ENCODE measurements around the gene SLC25A20.

SLC25A20 gene

DNA sequence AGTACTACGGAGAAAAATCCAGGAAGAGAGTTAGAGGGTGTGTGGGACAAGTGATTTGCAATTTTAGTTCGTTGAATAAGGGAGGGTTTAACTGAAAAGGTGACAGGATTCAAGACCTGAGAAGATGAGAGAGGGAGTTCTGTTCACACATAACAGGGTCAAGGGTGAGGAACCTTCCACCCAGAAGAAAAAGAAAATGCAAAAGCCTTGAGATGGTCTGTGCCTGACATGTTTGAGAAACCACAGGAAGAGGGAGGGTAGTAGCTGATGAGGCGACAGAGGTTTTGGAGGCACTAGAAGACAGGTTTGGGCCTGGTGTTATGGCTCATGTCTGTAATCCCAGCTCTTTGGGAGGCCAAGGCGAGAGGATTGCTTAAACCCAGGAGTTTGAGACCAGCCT lies 591 bp upstream of the SLC25A20 start:
- no peak for DNase-seq (ENCODE audit: low read depth, low spot score)

DNA sequence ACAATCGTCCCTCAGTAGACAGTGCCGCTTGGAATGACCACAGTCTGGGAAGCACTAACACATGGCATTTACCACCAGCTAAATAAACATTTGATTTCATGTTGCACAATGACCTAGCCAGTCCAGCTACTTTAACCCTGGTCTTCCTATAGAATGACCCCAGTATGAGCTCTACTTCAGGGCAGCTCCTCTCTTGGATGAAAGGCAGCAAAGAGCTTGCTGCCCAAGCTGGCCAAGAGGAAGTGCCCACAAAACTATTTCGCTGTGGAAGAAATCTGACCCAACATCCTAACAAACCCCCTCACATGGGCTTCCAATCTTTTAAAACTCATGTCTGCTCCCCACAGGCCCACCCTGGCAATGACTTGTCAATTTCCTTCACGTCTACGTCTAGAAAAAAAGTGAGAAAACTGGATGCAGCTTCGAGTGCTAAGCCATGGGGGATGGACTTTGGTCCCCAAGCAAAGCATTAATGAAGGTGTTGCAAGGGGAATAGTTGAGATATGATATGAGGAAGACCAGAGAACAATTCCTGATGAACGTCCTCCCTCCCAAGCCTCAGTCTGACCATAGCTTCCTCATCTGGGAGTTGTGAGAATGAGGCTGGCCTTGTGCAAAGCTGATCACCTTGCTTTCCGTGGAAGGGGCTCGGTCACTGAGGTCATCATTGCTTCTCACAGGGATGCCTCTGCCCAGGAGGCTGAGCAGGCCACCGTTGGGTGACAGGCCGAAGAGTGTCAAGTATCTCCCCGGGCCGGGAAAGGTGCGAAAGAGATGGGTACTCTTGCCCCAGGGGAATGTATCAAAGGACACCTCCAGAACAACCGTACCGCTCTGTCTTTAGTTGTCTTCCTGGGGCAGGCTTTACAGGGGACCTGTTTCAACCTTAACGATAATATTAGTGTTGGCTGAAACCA lies 964 bp downstream of the SLC25A20 start:
- DNase-seq (ENCODE audit: low read depth, low spot score) = peak; percentile 11

DNA sequence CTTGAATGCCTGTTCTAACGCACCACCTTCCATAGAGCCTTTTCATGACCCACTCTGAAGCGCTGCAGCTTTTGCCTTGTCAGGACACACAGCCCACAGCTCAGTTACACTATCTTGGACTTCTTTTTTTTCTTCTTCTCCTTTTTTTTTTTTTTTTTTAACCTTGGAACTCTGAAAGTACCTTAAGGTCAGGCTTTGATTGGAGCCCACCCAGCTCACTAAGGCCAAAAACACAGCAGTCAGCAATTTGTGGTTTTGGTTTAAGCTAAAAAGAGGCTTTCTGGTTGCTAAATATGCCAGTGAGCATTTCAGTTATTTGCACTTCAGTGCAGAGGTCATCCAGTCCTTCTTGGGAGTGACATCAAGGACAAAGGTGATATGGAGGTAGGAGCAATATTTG lies 1.7 kb downstream of the SLC25A20 start:
- DNase-seq (ENCODE audit: low read depth, low spot score) = peak; percentile 44

DNA sequence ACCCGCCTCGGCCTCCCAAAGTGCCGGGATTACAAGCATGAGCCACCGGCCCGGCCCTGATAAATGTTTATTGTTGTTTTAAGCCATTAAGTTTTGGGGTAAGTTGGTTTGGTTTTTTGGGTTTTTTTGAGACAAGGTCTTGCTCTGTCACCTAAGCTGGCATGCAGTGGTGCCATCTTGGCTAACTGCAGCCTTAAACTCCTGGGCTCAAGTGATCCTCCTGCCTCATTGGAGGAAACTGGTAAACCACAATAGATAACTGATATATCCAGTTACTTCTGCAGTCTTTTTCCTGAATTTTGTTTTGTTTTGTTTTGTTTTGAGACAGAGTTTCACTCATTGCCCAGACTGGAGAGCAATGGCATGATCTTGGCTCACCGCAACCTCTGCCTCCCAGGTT lies 4.2 kb downstream of the SLC25A20 start:
- DNase-seq (ENCODE audit: low read depth, low spot score) = no peak

DNA sequence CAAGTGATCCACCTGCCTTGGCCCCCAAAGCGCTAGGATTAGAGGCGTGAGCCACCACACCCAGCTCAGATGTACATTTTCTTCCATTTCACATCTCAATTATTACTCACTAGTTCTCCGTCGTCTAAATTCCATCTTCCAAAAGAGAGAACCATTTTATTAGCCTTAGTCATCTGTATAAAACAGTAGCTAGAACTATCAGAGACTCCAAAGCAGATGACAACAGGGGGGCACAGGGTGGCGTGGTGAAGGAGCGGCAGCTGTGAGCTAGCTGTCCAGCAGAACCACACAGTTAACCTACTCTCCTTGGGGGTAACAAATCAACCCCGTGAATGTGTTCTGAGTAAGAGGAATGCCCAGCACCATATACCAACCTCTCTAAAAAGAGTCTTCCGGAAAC lies 7.1 kb downstream of the SLC25A20 start:
- peak; percentile 4 for DNase-seq (ENCODE audit: low read depth, low spot score)

DNA sequence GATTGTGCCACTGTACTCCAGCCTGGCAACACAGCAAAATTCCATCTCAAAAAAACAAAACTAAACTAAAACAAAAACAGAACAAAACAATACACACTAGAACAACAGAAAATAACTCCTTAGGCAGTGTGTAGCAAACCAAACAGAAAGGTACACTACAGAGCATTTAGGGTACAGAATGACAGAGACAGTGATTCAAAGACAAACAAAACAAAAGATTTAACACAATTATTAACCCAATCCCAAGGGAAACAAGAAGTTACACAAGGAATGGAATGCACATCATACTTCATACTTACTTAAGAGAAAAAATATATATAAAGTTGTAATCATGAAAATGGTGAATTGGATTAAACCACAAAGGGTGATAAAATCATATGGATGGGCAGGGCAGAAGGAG lies 12.9 kb downstream of the SLC25A20 start:
- DNase-seq (ENCODE audit: low read depth, low spot score) = no peak

DNA sequence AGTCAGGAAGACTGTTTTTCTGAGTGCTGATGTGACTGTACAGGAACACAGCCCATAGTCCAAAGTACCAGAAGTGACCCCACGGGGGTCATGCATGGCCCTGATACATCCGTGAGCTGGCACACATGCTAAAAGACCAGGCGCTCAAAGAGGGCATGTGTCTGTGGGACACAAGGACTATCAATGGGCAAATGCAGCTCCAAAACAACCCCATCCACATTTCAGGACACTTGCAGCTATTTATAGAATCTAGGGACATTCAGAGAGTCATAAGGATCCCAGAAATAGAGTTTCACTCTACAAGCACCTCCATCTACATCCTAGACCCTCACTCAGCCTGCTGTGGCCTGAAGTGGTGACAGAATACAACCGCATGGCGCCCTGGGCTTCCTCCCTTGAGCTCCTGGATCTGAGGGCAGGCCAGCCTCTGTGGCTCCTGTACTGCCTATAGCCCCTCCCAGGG lies 17.0 kb downstream of the SLC25A20 start:
- DNase-seq (ENCODE audit: low read depth, low spot score) = no peak

DNA sequence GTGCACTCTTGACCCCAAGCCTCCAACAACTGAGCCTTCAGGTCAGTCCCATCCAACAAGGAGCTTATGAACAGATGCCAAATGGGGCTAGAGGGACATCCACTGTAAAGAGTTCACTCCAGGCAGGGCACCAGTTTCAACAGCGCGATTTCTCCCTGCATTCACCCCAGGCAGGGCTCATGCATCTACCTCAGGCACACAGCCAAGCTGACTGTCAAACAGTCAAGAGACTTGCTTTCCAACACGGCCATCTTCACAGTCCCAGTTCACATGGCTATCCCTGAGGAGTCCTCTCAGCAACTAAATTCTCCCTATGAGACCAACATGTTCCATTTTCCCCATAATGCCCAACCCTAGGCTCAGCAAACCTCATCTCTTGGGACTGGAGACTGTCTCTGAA lies 17.7 kb downstream of the SLC25A20 start:
- no peak for DNase-seq (ENCODE audit: low read depth, low spot score)

DNA sequence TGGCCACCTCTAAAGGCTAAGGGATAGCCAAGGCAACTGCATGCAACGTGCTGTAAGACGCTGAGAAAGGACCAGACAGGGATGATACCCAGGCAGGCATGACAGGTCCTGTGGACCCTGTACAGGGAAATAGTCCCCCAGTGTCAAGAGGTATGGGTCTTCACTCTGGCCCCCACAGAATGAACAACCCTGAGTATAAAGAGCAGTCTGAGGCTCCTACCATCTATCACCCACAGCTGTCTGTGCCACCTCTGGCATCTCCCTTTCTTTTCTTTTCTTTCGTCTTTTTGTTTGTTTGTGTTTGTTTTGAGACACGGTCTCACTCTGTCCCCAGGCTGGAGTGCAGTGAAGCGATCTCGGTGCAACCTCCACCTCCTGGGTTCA lies 18.7 kb downstream of the SLC25A20 start:
- DNase-seq (ENCODE audit: low read depth, low spot score) = no peak

DNA sequence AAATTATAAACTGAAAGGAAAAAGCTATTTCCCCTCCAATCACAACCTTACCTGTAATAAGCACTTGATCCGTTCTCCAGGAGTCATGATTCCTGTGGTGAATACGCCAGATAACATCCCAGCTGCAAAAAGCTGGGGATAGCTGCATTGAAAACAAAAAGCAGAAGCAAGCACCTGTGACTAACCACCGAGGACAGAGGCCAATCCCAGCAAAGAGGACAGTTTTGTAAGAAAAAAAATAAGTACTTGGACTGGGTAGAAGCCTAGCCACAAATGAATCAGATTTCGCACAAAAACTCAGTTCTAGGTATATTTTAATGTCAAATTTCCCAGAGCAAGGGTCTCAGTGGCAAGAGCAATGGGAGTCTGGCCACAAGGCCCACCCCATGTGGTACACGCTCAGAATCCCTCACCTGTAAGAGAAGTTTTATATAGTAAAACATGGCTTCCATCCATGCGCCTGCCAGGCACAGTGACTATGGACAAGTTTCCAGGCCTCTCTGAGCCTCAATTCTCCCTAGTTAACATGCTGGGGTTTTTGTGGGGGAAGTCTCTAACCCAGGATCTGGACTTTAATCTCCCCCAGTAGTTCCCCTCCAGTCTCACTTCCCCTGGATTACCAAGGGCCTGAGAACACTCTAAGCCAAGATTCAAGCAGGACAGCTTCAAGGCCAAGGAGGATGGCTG lies 19.2 kb downstream of the SLC25A20 start:
- no peak for DNase-seq (ENCODE audit: low read depth, low spot score)

DNA sequence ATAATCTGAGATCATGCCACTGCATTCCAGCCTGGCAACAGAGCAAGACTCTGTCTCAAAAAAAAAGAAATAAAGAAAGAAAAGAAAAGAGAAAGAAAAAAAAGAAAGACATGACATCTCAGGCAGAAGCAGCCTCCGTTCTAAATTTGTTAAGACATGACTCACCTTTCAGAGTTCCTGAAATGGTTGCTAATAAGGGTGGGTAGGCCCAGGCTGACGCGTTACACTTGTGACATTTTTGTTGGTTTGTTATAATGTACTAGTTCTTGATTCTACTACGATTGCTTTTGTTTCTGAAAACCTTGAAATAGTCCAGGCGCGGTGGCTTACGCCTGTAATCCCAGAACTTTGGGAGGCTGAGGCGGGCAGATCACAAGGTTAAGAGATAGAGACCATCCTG lies 21.0 kb downstream of the SLC25A20 start:
- peak; percentile 28 for DNase-seq (ENCODE audit: low read depth, low spot score)

DNA sequence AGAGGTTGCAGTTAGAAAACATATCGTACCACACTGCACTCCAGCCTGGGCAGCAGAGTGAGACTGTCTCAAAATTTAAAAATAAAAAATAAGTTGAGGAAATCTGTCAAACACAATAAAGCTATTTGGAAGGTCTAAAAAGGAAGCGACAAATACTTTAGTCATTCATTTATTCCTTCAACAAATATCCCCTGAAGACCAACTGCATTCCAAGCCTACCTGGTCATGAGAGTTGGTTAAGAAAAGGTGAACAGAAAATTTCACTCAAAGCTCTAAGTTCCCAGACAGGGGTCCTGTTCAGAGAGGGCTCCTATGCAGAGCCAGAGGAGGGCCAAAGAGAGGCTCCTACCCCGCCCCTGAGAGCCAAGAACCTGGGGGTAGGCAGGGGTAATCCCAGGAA lies 35.6 kb downstream of the SLC25A20 start:
- no peak for DNase-seq (ENCODE audit: low read depth, low spot score)

DNA sequence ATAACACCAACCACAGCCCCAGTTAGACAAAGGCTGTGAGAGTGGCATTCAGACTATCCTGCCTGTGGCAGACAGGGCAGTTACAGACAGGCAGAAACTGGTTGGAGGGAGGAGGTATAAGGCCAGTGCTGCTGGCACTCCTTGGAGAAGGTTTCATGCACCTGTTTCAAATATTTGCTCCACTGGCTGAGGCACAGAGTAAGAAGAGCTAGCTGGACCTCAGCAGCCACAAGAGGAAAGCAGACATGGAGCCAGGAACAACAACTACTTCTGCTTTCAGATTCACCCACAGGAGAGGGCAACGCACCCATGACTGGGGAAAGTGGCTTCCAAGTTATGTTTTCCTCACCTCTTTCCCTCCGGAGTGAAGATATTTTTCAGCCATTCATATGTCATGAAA lies 39.5 kb downstream of the SLC25A20 start:
- no peak for DNase-seq (ENCODE audit: low read depth, low spot score)

DNA sequence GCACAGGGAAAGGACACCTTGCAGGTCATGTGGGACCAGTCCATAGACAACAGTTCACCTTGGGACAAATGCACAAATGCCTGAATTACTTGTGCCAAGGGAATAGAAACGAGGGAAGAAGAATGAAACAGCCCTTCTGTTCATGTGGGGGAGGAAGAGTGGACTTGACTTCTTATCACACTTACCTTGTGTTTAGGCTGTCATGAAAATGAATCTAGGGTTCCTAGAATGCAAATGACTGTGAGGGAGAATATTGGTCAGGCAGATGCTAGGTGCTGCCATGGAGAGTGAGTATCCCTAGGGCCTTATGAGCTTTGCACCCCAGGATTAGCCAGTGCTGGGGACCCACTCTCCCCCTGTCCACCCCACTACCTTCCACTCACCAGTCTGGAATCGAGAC lies 40.0 kb downstream of the SLC25A20 start:
- DNase-seq (ENCODE audit: low read depth, low spot score) = no peak

DNA sequence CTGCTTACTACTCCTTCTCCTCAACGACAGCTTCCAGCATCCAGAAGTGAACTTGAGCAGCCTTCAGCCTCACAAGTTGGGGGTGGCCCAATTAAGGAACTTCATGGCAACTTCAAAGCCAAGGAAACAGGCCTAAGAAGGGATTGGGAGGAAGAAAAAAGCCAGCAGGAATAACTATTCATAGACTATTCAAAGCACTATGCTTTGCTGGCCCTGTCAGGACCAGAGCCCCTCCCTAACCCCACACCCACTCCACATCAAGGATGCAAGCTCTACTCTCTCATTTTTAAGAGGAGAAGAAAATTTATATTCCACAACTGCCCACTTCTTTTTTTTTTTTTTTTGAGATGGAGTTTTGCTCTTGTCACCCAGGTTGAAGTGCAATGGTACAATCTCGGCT lies 41.0 kb downstream of the SLC25A20 start:
- no peak for DNase-seq (ENCODE audit: low read depth, low spot score)

DNA sequence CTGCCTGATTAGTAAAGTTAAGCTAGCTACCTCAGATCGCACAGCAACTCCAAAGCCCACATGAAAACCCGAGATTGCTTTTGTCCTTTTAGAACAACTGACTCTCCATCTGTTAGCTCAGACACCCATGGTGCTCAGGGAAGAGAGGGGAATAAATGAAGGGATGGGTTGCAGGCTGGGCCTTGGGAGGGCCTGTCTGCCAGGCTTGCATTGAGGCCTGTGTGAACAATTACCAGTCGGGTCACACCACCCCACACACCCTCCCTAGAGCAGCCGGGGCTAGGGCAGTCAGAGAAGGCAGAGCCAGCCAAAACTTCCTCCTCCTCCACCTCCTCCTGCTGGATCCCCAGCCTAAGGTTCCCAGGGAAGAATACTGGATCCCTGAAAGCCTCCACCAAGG lies 42.2 kb downstream of the SLC25A20 start:
- no peak for DNase-seq (ENCODE audit: low read depth, low spot score)

DNA sequence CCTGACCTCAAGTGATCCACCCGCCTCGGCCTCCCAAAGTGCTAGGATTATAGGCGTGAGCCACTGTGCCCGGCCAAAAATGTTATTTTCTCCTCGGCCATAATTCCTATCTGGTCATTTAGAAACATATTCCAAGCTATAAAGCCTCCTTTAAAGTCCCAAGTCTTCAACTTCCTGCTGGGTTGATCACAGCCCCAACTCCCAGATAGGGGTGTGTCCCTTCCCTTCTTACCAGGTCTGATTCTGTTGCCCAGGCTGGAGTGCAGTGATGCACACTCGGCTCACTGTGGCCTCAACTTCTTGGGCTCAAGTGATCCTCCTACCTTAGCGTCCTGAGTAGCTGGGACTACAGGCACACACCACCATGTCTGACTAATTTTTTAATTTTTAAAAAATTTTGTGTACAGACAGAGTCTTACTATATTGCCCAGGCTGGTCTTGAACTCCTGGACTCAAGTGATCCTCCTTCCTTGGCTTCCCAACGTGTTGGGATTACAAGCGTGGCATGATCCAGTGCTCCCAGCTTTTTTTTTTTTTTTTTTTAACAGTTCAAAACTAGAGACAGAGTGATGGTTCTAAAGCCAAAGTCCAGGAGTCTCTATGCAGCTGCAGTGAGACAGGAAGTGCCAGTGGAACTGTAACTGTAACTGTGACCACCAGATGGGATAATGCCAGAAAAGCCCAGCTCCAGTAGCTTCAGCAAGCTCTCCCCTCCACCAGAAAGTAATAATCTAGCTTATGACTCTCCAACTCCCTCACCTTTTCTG lies 42.8 kb downstream of the SLC25A20 start:
- no peak for DNase-seq (ENCODE audit: low read depth, low spot score)

DNA sequence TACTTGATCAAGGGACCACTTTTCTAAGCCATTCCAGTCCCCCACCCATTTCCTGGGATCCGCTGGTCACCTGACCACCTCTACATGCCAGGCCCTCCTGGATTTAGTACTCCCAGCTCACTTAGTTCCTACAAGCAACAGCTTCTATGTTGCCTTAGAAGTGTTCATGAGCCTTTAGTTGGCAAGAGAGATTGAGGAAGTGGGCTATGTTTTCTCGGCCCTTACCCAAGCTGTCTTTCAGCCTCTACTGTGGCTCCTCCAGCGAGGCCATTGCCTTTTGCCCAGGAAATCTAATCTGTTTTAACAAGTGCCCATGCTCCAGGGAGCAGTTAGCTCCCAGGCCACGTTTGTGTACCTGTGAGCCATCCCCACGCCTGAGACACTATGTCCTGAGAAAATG lies 46.5 kb downstream of the SLC25A20 start:
- DNase-seq (ENCODE audit: low read depth, low spot score) = no peak

DNA sequence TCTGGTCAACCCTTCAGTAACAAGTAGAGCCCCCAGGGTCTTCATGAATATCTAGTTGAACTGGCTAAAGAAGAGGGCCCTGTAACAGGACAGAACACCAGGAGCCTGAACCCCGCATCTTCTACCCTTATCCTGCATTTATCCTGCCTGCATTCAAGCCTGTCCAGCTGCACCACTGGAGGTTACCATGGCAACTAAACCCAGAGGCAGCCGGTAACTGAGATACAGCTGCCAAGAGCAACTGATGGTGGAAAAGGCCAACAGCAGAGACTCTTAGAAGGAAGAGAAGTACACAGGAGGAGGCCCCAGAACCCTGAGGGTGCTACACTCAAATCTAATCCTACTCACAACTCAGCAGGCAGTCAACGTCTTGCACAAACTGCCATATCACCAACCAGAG lies 47.3 kb downstream of the SLC25A20 start:
- peak; percentile 72 for DNase-seq (ENCODE audit: low read depth, low spot score)

DNA sequence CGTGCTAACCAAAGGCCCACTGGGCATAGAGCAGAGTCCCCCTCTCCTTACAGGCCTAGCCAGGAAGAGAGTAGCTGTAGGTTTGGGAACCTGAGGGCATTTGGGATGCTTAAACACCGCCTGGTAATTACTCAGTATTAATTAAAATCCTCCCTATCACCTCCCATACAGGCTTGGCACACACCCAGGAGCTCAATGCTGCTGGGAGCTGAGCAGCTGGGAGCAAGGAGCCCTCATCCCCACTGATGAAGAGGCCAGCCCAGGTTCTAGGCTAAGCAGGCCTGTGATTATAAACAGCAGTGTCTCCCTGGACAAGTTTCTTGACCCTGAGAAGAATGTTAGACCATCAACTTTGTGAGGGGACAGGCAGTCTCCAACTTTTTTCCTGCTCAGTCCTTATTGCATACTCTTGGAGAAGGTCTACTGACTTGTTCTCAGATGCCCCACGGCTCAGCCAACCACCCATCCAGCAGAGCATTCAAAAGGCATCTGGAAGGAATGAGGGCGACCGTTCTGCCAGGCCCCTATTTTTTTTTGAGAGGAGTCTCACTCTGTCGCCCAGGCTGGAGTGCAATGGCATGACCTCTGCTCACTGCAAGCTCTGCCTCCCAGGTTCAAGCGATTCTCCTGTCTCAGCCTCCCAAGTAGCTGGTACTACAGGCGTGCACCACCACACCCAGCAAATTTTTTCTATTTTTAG lies 49.7 kb downstream of the SLC25A20 start:
- DNase-seq (ENCODE audit: low read depth, low spot score) = no peak

DNA sequence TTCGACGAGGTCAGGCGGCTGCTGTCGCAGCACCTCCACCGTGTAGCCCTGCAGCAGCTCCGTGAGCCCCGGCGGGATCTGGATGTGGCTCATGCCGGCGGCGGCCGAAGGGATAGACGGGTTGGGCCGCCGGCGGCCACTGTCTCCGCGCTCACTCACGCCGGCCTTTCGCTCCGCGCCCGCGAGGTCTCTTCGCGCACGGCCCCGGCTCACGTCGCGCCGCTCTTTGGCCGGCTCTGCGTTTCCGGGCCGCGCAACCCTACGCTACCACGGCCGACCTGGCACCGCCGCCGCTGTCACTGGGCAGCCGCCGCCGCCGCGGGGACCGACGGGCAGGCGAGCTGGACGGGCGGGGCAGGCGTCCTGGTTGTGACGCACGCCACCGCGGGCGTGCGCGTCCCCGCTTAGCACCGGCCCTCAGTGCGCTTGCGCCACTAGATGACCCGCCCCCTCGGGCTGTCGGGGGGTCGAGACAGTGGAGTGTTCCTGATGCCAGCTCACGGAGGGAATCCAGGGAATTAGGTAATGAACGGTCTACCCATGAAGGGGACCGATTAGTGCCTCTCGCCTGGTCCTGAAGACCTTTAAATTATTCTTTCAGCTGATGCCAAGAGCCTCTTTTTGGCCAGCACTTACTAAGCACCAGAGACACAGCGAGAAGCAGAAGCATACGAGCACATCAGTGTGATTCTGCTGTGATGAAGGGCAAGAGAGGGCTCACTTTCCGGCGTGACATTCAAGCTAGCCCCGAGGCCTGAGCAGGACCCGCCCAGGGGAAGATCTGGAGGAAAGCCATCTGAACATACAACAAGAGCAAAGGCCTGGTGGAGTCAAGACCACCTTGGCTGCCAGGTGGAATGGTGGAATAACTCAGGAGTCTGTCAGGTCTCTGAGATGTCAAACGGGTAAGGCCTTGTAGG lies 50.9 kb downstream of the SLC25A20 start, which contains the start of gene PRKAR2A:
TSS of gene PRKAR2A (minus strand) at position 371 of the 920 bp plus-strand sequence. CDS start at position 93, 278 bp downstream.
- DNase-seq (ENCODE audit: low read depth, low spot score) = peak; percentile 97

Measured in astrocyte of the hippocampus (primary cell).